Measurements from ENCODE around the gene MAP2K7.

Gene MAP2K7

GRCh38 chr19:7900401-7900870, 3.2 kb upstream of the MAP2K7 start:
- CTCF ChIA-PET, result interaction anchor here (0.5 to 3.1 kb wide), 7 partner anchors 8 to 265 kb away, joined by 3 to 21 read pairs (median 4); no protein-coding TSS in a partner anchor
- Histone ChIP-seq H3K27ac (ENCODE audit: extremely low read depth, low read depth, low read length) (no peak overlapping the region), H3K4me3 (ENCODE audit: low read depth, low read length) (no peak overlapping the region), H3K36me3 (ENCODE audit: control insufficient read depth in 2 of 2, insufficient read depth in 1 of 2, low read length in 2 of 2) (peaks cover 3 to 32% of the 10 kb centered on the region in 2 experiments; a peak in 2 of 3 replicates), H3K9me3 (ENCODE audit: control insufficient read depth, insufficient read depth, low read depth, low read length) (no peaks in the 10 kb centered on the region), H3K4me1 (ENCODE audit: control insufficient read depth, insufficient read depth, low read length) (peaks cover 5% of the 10 kb centered on the region; the same call in 1 of the 2 replicates)
- TF ChIP-seq ZBTB49 (tag by site-specific recombination; IDR thresholded peaks at IDR 0.05; ENCODE audit: low read depth) (no peak), ZNF843 (tag by site-specific recombination; IDR thresholded peaks at IDR 0.05) (no peak), SP2 (tag by site-specific recombination; IDR thresholded peaks at IDR 0.05) (no peak), ZFHX2 (tag by site-specific recombination; conservative IDR thresholded peaks at IDR 0.05) (no peak), ZNF362 (tag by site-specific recombination; IDR thresholded peaks at IDR 0.05) (no peak), ZNF394 (tag by site-specific recombination; IDR thresholded peaks at IDR 0.05; ENCODE audit: borderline replicate concordance) (no peak), ZNF530 (tag by site-specific recombination; IDR thresholded peaks at IDR 0.05; ENCODE audit: low read depth) (no peak), MZF1 (tag by site-specific recombination; IDR thresholded peaks at IDR 0.05; ENCODE audit: borderline replicate concordance) (no peak)
- POLR2A ChIA-PET, result interaction anchor here (0.5 to 3.4 kb wide), 8 partner anchors 9 to 43 kb away, joined by 3 to 22 read pairs (median 6); partner anchors contain the start of genes LRRC8E, SNAPC2 and TIMM44

- Histone ChIP-seq H3K4me1 (ENCODE audit: control insufficient read depth, insufficient read depth, low read length) (peaks cover 5% of the 10 kb centered on the region; the same call in 1 of the 2 replicates), H3K27ac (ENCODE audit: extremely low read depth, low read depth, low read length) (no peak overlapping the region), H3K4me3 (ENCODE audit: low read depth, low read length) (no peak overlapping the region), H3K9me3 (ENCODE audit: control insufficient read depth, insufficient read depth, low read depth, low read length) (no peaks in the 10 kb centered on the region), H3K36me3 (ENCODE audit: control insufficient read depth in 2 of 2, insufficient read depth in 1 of 2, low read length in 2 of 2) (peaks cover 3 to 33% of the 10 kb centered on the region in 2 experiments; a peak in 2 of 3 replicates)
- ChIA-PET CTCF (interaction anchor here (0.6 to 3.1 kb wide), 6 partner anchors 9 to 333 kb away, joined by 3 to 21 read pairs (median 4); no protein-coding TSS in a partner anchor), POLR2A (interaction anchor here (0.6 to 3.4 kb wide), 8 partner anchors 8 to 262 kb away, joined by 3 to 22 read pairs (median 6); partner anchors contain the start of genes LRRC8E and SNAPC2)
- TF ChIP-seq IKZF3 (tag by site-specific recombination; IDR thresholded peaks at IDR 0.05), result no peak
These were observed 2.7 kb upstream of the MAP2K7 start for GRCh38 chr19:7900931-7901330.

GRCh38 chr19:7901337-7901736, 2.3 kb upstream of the MAP2K7 start:
- ChIA-PET CTCF (interaction anchor here (1.1 to 3.1 kb wide), 3 partner anchors 32 to 333 kb away, joined by 3 to 21 read pairs (median 8); no protein-coding TSS in a partner anchor), POLR2A (interaction anchor here (0.6 to 3.4 kb wide), 8 partner anchors 9 to 262 kb away, joined by 3 to 22 read pairs (median 6); partner anchors contain the start of genes LRRC8E and SNAPC2)
- H3K36me3 ChIP-seq (ENCODE audit: control insufficient read depth in 2 of 2, insufficient read depth in 1 of 2, low read length in 2 of 2), result peaks cover 3 to 37% of the 10 kb centered on the region in 2 experiments; a peak in 2 of 3 replicates
- no peak overlapping the region for H3K27ac ChIP-seq (ENCODE audit: extremely low read depth, low read depth, low read length)
- H3K4me3 ChIP-seq (ENCODE audit: low read depth, low read length), result no peak overlapping the region
- TF ChIP-seq ZNF600 (tag by site-specific recombination; IDR thresholded peaks at IDR 0.05) (no peak), PATZ1 (tag by site-specific recombination; IDR thresholded peaks at IDR 0.05) (no peak), ZNF335 (tag by site-specific recombination; conservative IDR thresholded peaks at IDR 0.05) (no peak), ZNF175 (tag by site-specific recombination; IDR thresholded peaks at IDR 0.05) (no peak), ZNF639 (tag by site-specific recombination; IDR thresholded peaks at IDR 0.05) (no peak)
- peaks cover 5% of the 10 kb centered on the region; the same call in 1 of the 2 replicates for H3K4me1 ChIP-seq (ENCODE audit: control insufficient read depth, insufficient read depth, low read length)
- no peaks in the 10 kb centered on the region for H3K9me3 ChIP-seq (ENCODE audit: control insufficient read depth, insufficient read depth, low read depth, low read length)

All from HEK293 (cell line).